Heart left ventricle (tissue), 13 donors: Measurements from ENCODE around the gene PLPPR1.
"Not testable (repeated sequence)": the region's sequence is repeated elsewhere in the genome, so short reads cannot be mapped to it uniquely, and the experiment has no call there.

Source experiments
- CTCF ChIP-seq, 12 donors: fragments of 200-600 bp; sonication (generic) in 4 of 12; IDR thresholded peaks; one replicate each; pipeline versions ENCODE4 v1.5.0 to v1.8.0; 2018 to 2022; ENCODE audit warnings: antibody characterized with exemption in 12 of 12, mild to moderate bottlenecking in 5 of 12
- POLR2A ChIP-seq, 2 donors: fragments of 450-650 bp; IDR thresholded peaks; one replicate each; pipeline ENCODE4 v1.6.1; 2017; ENCODE audit warnings: antibody characterized with exemption in 2 of 2, mild to moderate bottlenecking in 2 of 2, moderate library complexity in 2 of 2
- donor health status: ischemic (EF 13 %, LVEDD 7.1; RV severe dilation, severe dysfunction).
- donor health status: DM: no; HTN: yes; CAD: no.
- donor health status: DM: no; HTN: no; CAD: no.
- donor health status: ischemic (EF 25% LVEDD 6.9; RV normal size, moderate dysfunction).
- donor health status: ischemic (EF 25% LVEDD 5.7; RV mildly dilated, moderate dysfunction).
- donor health status: ischemic (EF 35%, LVEDD 5.7; RV mildly dilated, moderate dysfunction).
- donor health status: nonischemic (EF 11% LVEDD 7.7; RV severe dilation, severe dysfunction).
- donor health status: DM: yes; HTN: yes; CAD: no.
- donor health status: PGD.
- donor health status: ischemic (EF 29% LVEDD 5.4; RV normal size, mild dysfunction).
- donor health status: nonischemic (EF 23%, LVEDD 6.1; RV moderate dilation, normal function).

GRCh38 chr9:101291043-101291442 lies 262.5 kb downstream of the PLPPR1 start:
- TF ChIP-seq CTCF, POLR2A (IDR thresholded peaks at IDR 0.05): not testable (repeated sequence)
